ENCODE measurements around the gene SLC2A4. TPM values are rescaled to one million over a fixed set of nuclear protein-coding genes. Genes with fewer than 3 reads are reported as not detected.

The SLC2A4 gene
- total and polyA plus RNA-seq, 12 donors, result 41.8 to 186 (median 174) TPM

- H3K4me3 ChIP-seq, result no peak overlapping the region
- peak in 4 of 8 donors; percentile 0 to 2 (median 1) for ATAC-seq
- H3K4me1 ChIP-seq, result peaks cover 18 to 65% (median 44%) of the 10 kb centered on the region in 9 donors
- peaks cover 0 to 72% (median 39%) of the 10 kb centered on the region in 7 donors for H3K27me3 ChIP-seq
- no peak for TF ChIP-seq CTCF (IDR thresholded peaks at IDR 0.05)
- WGBS, 2 donors, result 86 to 87% methylated on average over 19 of the region's 19 CpGs
- peak overlapping the region in 7 of 10 donors; percentile 9 to 51 (median 38) for H3K27ac ChIP-seq
- H3K36me3 ChIP-seq, result peaks cover 0 to 27% (median 6%) of the 10 kb centered on the region in 9 donors
- no peaks in the 10 kb centered on the region for H3K9me3 ChIP-seq
- DNase-seq, result no peak
- intact Hi-C loops (cut with DNase I), result loop anchor here in 4 of 10 donors (10.0 kb wide), 2 partner anchors 235 to 245 kb away; partner anchors contain the start of gene SLC16A11 (in 2 of the 4)
These were observed 8.6 kb downstream of the SLC2A4 start for GRCh38 chr17:7290166-7290565.

GRCh38 chr17:7290685-7291084 lies 9.2 kb downstream of the SLC2A4 start:
- DNase-seq (no peak), ATAC-seq (peak in 5 of 8 donors; percentile 2 to 14 (median 5))
- peaks cover 18 to 65% (median 48%) of the 10 kb centered on the region in 9 donors for H3K4me1 ChIP-seq
- peaks cover 0 to 77% (median 39%) of the 10 kb centered on the region in 7 donors for H3K27me3 ChIP-seq
- H3K27ac ChIP-seq, result peak overlapping the region in 7 of 10 donors; percentile 3 to 51 (median 22)
- intact Hi-C loops (cut with DNase I), result loop anchor here in 4 of 10 donors (10.0 kb wide), 2 partner anchors 236 to 246 kb away; partner anchors contain the start of gene SLC16A11 (in 2 of the 4)
- H3K36me3 ChIP-seq, result peaks cover 0 to 22% (median 2%) of the 10 kb centered on the region in 9 donors
- WGBS, 2 donors, result 39 to 42% methylated on average over 11 of the region's 11 CpGs
- no peaks in the 10 kb centered on the region for H3K9me3 ChIP-seq
- no peak for TF ChIP-seq CTCF (IDR thresholded peaks at IDR 0.05)
- H3K4me3 ChIP-seq, result no peak overlapping the region

- peak overlapping the region in 6 of 10 donors; percentile 7 to 55 (median 27) for H3K27ac ChIP-seq
- ATAC-seq (no peak), DNase-seq (no peak)
- H3K36me3 ChIP-seq, result peaks cover 0 to 7% (median 0%) of the 10 kb centered on the region in 9 donors
- TF ChIP-seq CTCF (IDR thresholded peaks at IDR 0.05), result no peak
- no peaks in the 10 kb centered on the region for H3K9me3 ChIP-seq
- intact Hi-C loops (cut with DNase I), result loop anchor here in 4 of 10 donors (10.0 kb wide), 2 partner anchors 237 to 247 kb away; partner anchors contain the start of gene SLC16A11 (in 2 of the 4)
- peaks cover 0 to 80% (median 39%) of the 10 kb centered on the region in 7 donors for H3K27me3 ChIP-seq
- WGBS, 2 donors, result 77 to 80% methylated on average over 2 of the region's 2 CpGs
- H3K4me1 ChIP-seq, result peaks cover 21 to 70% (median 58%) of the 10 kb centered on the region in 9 donors
- H3K4me3 ChIP-seq, result no peak overlapping the region
These were observed 10.7 kb downstream of the SLC2A4 start for GRCh38 chr17:7292194-7292593.

- H3K4me1 ChIP-seq, result peaks cover 21 to 70% (median 58%) of the 10 kb centered on the region in 9 donors
These were observed 11.2 kb downstream of the SLC2A4 start for GRCh38 chr17:7292729-7293128.

More at GRCh38 chr17:7292729-7293128, 11.2 kb downstream of the SLC2A4 start:
- peak in 3 of 8 donors; percentile 11 to 24 (median 17) for ATAC-seq
- peaks cover 0 to 3% (median 0%) of the 10 kb centered on the region in 9 donors for H3K36me3 ChIP-seq
- peaks cover 0 to 75% (median 39%) of the 10 kb centered on the region in 7 donors for H3K27me3 ChIP-seq
- peak in 1 of 2 donors; percentile 54 for DNase-seq
- TF ChIP-seq CTCF (IDR thresholded peaks at IDR 0.05), result no peak
- WGBS, 2 donors, result 8 to 17% methylated on average over 6 of the region's 6 CpGs
- H3K9me3 ChIP-seq, result no peaks in the 10 kb centered on the region
- no peak overlapping the region for H3K4me3 ChIP-seq
- intact Hi-C loops (cut with DNase I), result loop anchor here in 4 of 10 donors (10.0 kb wide), 2 partner anchors 238 to 248 kb away; partner anchors contain the start of gene SLC16A11 (in 2 of the 4)
- peak overlapping the region in 6 of 10 donors; percentile 7 to 55 (median 27) for H3K27ac ChIP-seq

All from heart right ventricle (tissue), 16 donors.